ENCODE data around the gene CNTNAP2. TPM values are rescaled to one million over a fixed set of nuclear protein-coding genes. Genes with fewer than 3 reads are reported as not detected.

Gene CNTNAP2
- total and polyA plus RNA-seq, 8 donors: 0.19 to 18.2 (median 0.56) TPM

GRCh38 chr7:146544748-146545147, 428.1 kb downstream of the CNTNAP2 start:
- intact Hi-C loops (cut with DNase I; ENCODE audit: low total_unique reads): no loop called here
- WGBS, 5 donors: 50 to 77% (median 62%) methylated on average over 2 of the region's 2 CpGs

DNA sequence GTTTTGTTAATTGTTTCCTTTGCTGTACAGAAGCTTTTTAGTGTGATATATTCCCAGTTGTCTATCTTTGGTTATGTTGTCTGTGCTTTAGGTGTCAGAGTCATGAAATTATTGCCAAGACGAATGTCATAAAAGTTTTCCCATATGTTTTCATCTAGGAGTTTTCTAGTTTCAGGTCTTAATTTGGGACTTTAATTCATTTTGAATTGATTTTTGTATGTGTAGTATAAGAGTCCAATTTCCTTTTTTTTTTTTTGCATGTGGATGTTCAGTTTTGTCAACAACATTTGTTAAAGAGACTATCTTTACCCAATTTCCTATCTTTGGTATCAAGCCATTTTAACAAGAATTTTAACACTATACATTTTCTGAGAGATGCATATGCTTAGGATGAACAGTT, 432.2 kb downstream of the CNTNAP2 start:
- intact Hi-C loops (cut with DNase I; ENCODE audit: low total_unique reads): no loop called here
- no peaks in the 10 kb centered on the region for H3K36me3 ChIP-seq
- TF ChIP-seq POLR2A (IDR thresholded peaks at IDR 0.05): no peak
- no peak for TF ChIP-seq POLR2AphosphoS5 (IDR thresholded peaks at IDR 0.05)
- no peak for TF ChIP-seq CTCF (IDR thresholded peaks at IDR 0.05)
- no peak for TF ChIP-seq EP300 (IDR thresholded peaks at IDR 0.05)
- no peaks in the 10 kb centered on the region for H3K9me3 ChIP-seq
- no peak overlapping the region for H3K4me3 ChIP-seq
- WGBS, 5 donors: 54 to 77% (median 73%) methylated on average over 1 of the region's 1 CpG
- no peaks in the 10 kb centered on the region for H3K4me1 ChIP-seq
- no peak overlapping the region for H3K27ac ChIP-seq
- no peak for DNase-seq
- no peaks in the 10 kb centered on the region for H3K27me3 ChIP-seq

More at GRCh38 chr7:146544748-146545147, 428.1 kb downstream of the CNTNAP2 start:
- Histone ChIP-seq H3K27ac (no peak overlapping the region), H3K4me1 (no peaks in the 10 kb centered on the region), H3K27me3 (no peaks in the 10 kb centered on the region), H3K9me3 (no peaks in the 10 kb centered on the region), H3K4me3 (no peak overlapping the region), H3K36me3 (no peaks in the 10 kb centered on the region)
- TF ChIP-seq EP300 (IDR thresholded peaks at IDR 0.05) (no peak), POLR2A (IDR thresholded peaks at IDR 0.05) (no peak), CTCF (IDR thresholded peaks at IDR 0.05) (no peak), POLR2AphosphoS5 (IDR thresholded peaks at IDR 0.05) (no peak)
- DNase-seq: no peak

GRCh38 chr7:146554556-146554955, 438.0 kb downstream of the CNTNAP2 start:
- no peak overlapping the region for H3K27ac ChIP-seq
- no peaks in the 10 kb centered on the region for H3K4me1 ChIP-seq
- no peak overlapping the region for H3K4me3 ChIP-seq
- H3K27me3 ChIP-seq: no peaks in the 10 kb centered on the region
- TF ChIP-seq CTCF (IDR thresholded peaks at IDR 0.05) (no peak), POLR2AphosphoS5 (IDR thresholded peaks at IDR 0.05) (no peak), POLR2A (IDR thresholded peaks at IDR 0.05) (no peak), EP300 (IDR thresholded peaks at IDR 0.05) (no peak)
- peak in 1 of 2 donors; percentile 8 for DNase-seq
- WGBS, 5 donors: 30 to 64% (median 41%) methylated on average over 6 of the region's 6 CpGs
- intact Hi-C loops (cut with DNase I; ENCODE audit: low total_unique reads): no loop called here
- no peaks in the 10 kb centered on the region for H3K36me3 ChIP-seq
- no peaks in the 10 kb centered on the region for H3K9me3 ChIP-seq

DNA sequence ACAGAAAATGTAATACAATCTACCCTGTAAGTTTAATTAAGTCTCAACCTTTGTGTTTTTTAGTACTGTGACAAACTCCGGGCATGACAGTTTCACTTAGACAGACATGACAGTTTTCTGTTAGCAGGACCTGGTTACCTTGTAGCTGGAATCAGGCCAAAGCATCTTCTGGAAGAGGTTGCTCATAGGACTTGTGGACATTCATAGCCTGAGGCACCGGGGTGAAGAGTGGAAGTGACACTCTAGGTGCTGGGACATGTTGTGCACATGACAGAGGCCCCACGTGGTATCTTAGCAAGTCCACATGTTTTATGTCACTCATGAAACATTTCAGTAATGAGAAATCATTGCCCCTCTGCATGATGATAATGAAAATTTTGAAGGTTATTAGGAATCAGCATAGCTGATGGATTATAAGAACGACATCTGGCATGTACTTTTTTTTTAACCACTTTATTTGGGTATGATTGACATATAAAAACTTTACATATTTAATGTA, 441.4 kb downstream of the CNTNAP2 start:
- no peak overlapping the region for H3K4me3 ChIP-seq
- H3K4me1 ChIP-seq: no peaks in the 10 kb centered on the region
- H3K9me3 ChIP-seq: no peaks in the 10 kb centered on the region
- no peak overlapping the region for H3K27ac ChIP-seq
- TF ChIP-seq CTCF (IDR thresholded peaks at IDR 0.05): no peak
- TF ChIP-seq POLR2A (IDR thresholded peaks at IDR 0.05): no peak
- no peak for DNase-seq
- no peaks in the 10 kb centered on the region for H3K27me3 ChIP-seq
- H3K36me3 ChIP-seq: no peaks in the 10 kb centered on the region
- WGBS, 5 donors: 78 to 81% (median 80%) methylated on average over 4 of the region's 4 CpGs
- intact Hi-C loops (cut with DNase I; ENCODE audit: low total_unique reads): no loop called here

Measured in stomach (tissue), 9 donors.